K562 (cell line): ENCODE results near the gene LY6G5B. TPM values are rescaled to one million over a fixed set of nuclear protein-coding genes. Genes with fewer than 3 reads are reported as not detected.

Source experiments
- CHD4 ChIP-seq: fragments of 200-600 bp; sonication (generic); IDR thresholded peaks from 3 replicates; pipeline ENCODE4 v1.6.1; 2012; ENCODE audit warnings: low read depth, mild to moderate bottlenecking, mixed read lengths, low read length, inconsistent platforms; ENCODE audit not compliant: insufficient read depth, insufficient replicate concordance, poor library complexity, severe bottlenecking
- ETV6 ChIP-seq, 3 experiments: fragments of 150-350 bp in 1 of 3; sonication (generic) in 1 of 3; formaldehyde crosslinking in 1 of 3; IDR thresholded peaks; 2 replicates each; pipeline versions ENCODE4 v1.6.1 to v1.8.0; 2014 to 2022; ENCODE audit warnings: borderline replicate concordance in 2 of 3, low read depth in 2 of 3, antibody characterized with exemption in 1 of 3, low read length in 1 of 3, mild to moderate bottlenecking in 1 of 3, missing genetic modification reagents in 1 of 3
- MCM5 ChIP-seq: fragments of 450-650 bp; IDR thresholded peaks from 2 replicates; pipeline ENCODE4 v1.6.1; 2016; ENCODE audit warnings: low read depth
- MTA2 ChIP-seq: fragments of 450-650 bp; IDR thresholded peaks from 2 replicates; pipeline ENCODE4 v1.6.1; 2016; ENCODE audit warnings: low read depth
- NRF1 ChIP-seq, 2 experiments: fragments of 450-650 bp; IDR thresholded peaks in 1 of 2; conservative IDR thresholded peaks in 1 of 2; 2 replicates each; pipeline ENCODE4 v1.6.1; 2014; ENCODE audit warnings: mild to moderate bottlenecking in 2 of 2
- POLR2AphosphoS5 ChIP-seq: IDR thresholded peaks from 2 replicates; pipeline ENCODE4 v1.6.1; 2011; ENCODE audit warnings: mild to moderate bottlenecking, low read depth, low read length, moderate library complexity; ENCODE audit not compliant: control insufficient read depth, insufficient read depth
- PTBP1 ChIP-seq: fragments of 200-400 bp; formaldehyde crosslinking; IDR thresholded peaks from 2 replicates; pipeline ENCODE4 v1.6.1; 2017; ENCODE audit warnings: low read depth, low read length
- RBM15 ChIP-seq: fragments of 200-400 bp; formaldehyde crosslinking; IDR thresholded peaks from 2 replicates; pipeline ENCODE4 v1.6.1; 2018; ENCODE audit warnings: mild to moderate bottlenecking, low read length, moderate library complexity; ENCODE audit not compliant: insufficient read depth
- SUPT5H ChIP-seq: fragments of 450-650 bp; IDR thresholded peaks from 2 replicates; pipeline ENCODE4 v1.6.1; 2016
- ZNF175 ChIP-seq: fragments of 200-800 bp; sonication (Bioruptor generic); IDR thresholded peaks from 2 replicates; pipeline ENCODE4 v1.6.1; 2016; ENCODE audit warnings: low read depth, mild to moderate bottlenecking, missing genetic modification characterization, missing compliant biosample characterization
- ZSCAN32 ChIP-seq: fragments of 450-650 bp; formaldehyde crosslinking; IDR thresholded peaks from 2 replicates; pipeline ENCODE4 v1.4.0; 2020; ENCODE audit warnings: mild to moderate bottlenecking, moderate library complexity
- polyA plus RNA-seq, 8 experiments: library from polyadenylated mRNA; depleted of rRNA in 4 of 8; stranded (reverse) in 5 of 8; unstranded in 3 of 8; fragments of >200 nt; fragmentation: Nextera tagmentation in 2 of 8; fragmentation: Illumina TruSeq in 1 of 8; extraction: Ambion mirVana in 2 of 8; extraction: Trizol in 1 of 8; gene quantifications; 2 replicates each; pipeline versions ENCODE4 v1.2.1 to v1.2.3, GENCODE V29; 2011 to 2014; ENCODE audit warnings: inconsistent platforms in 1 of 8, missing spikeins in 1 of 8
- total RNA-seq, 7 experiments: library from RNA; depleted of rRNA in 6 of 7; stranded (reverse); fragments of >200 nt in 6 of 7; fragmentation: Illumina TruSeq in 2 of 7; extraction: Trizol in 2 of 7; gene quantifications; 2 replicates each; pipeline versions ENCODE4 v1.2.1 to v1.2.3, GENCODE V29; 2011 to 2021; ENCODE audit warnings: low replicate concordance in 1 of 7
- TF ChIP-seq, protein P1 (sequence below): sonication (generic); formaldehyde crosslinking; IDR thresholded peaks from 2 replicates; pipeline ENCODE4 v1.8.1; 2023; ENCODE audit warnings: mild to moderate bottlenecking, missing genetic modification reagents, moderate library complexity
- TF ChIP-seq, protein P2 (sequence below), 2 experiments: IDR thresholded peaks; 2 replicates each; pipeline ENCODE4 v1.6.1; 2011; ENCODE audit warnings: borderline replicate concordance in 1 of 2, control low read depth in 1 of 2, low read depth in 1 of 2, low read length in 1 of 2, mild to moderate bottlenecking in 1 of 2, mixed read lengths in 1 of 2, moderate library complexity in 1 of 2; ENCODE audit not compliant: insufficient read depth in 1 of 2, insufficient read length in 1 of 2, poor library complexity in 1 of 2, severe bottlenecking in 1 of 2; ENCODE audit errors: extremely low read depth in 1 of 2
- TF ChIP-seq, protein P3 (sequence below): sonication (generic); formaldehyde crosslinking; IDR thresholded peaks from 2 replicates; pipeline ENCODE4 v1.8.0; 2022; ENCODE audit warnings: mild to moderate bottlenecking, low read depth, missing genetic modification reagents
- TF ChIP-seq, protein P4 (sequence below): fragments of 450-650 bp; IDR thresholded peaks from 2 replicates; pipeline ENCODE4 v1.6.1; 2016; ENCODE audit warnings: borderline replicate concordance
- TF ChIP-seq, protein P5 (sequence below): fragments of 150-350 bp; conservative IDR thresholded peaks from 2 replicates; pipeline ENCODE4 v1.6.1; 2014; ENCODE audit warnings: low read length

Gene LY6G5B
- total and polyA plus RNA-seq, 9 of the 15 experiments (the other 6 are each of a cell fraction or from before 2014, with no cell fraction given) = 6.0 to 27.0 (median 7.5) TPM

DNA sequence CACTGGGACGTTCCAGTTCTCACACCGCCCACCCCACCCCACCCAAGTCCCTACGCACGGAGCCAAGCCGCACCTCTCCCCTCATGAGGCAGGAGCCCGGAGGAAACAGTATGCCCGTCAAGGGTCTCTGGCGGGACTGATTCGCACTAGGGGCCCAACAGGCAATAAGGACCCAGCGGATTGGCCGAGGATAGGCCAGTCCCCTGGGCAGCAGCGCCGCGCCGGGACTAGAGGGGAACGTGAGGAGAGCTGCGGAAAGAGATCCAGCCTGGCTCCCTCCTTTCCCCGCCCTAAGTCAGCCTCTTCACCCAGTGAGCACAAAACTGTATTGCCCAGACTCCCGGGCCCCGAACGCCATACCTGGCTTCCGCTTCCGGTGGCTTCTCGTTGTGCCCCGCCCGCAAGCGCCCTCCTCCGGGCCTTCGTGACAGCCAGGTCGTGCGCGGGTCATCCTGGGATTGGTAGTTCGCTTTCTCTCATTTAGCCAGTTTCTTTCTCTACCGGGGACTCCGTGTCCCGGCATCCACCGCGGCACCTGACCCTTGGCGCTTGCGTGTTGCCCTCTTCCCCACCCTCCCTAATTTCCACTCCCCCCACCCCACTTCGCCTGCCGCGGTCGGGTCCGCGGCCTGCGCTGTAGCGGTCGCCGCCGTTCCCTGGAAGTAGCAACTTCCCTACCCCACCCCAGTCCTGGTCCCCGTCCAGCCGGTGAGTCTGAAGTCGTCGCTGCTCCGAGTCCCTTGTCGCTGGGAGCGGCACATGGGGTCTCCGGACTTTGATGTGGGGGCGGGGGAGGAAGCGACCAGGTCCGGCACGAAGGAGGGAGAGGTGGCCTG is 4.1 kb upstream of the LY6G5B start, which contains the start of gene CSNK2B (continued):
- TF ChIP-seq, protein P1, sequence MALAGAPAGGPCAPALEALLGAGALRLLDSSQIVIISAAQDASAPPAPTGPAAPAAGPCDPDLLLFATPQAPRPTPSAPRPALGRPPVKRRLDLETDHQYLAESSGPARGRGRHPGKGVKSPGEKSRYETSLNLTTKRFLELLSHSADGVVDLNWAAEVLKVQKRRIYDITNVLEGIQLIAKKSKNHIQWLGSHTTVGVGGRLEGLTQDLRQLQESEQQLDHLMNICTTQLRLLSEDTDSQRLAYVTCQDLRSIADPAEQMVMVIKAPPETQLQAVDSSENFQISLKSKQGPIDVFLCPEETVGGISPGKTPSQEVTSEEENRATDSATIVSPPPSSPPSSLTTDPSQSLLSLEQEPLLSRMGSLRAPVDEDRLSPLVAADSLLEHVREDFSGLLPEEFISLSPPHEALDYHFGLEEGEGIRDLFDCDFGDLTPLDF (CRISPR knock-in tag) = peak; percentile 2; the same call in 1 of the 2 replicates
- peak; percentile 80; the same call in 1 of the 2 replicates for TF ChIP-seq PTBP1
- TF ChIP-seq ZNF175 (CRISPR knock-in tag) = no peak
- TF ChIP-seq MCM5 = no peak
- peak; percentile 92 to 93 for TF ChIP-seq NRF1 (conservative IDR thresholded peaks at IDR 0.05 in 1 of 2, IDR thresholded peaks at IDR 0.05 in 1 of 2)
- no peak for TF ChIP-seq RBM15
- TF ChIP-seq, protein P2, sequence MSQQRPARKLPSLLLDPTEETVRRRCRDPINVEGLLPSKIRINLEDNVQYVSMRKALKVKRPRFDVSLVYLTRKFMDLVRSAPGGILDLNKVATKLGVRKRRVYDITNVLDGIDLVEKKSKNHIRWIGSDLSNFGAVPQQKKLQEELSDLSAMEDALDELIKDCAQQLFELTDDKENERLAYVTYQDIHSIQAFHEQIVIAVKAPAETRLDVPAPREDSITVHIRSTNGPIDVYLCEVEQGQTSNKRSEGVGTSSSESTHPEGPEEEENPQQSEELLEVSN (IDR thresholded peaks at IDR 0.05; ENCODE audit: borderline replicate concordance in 1 of 2, extremely low read depth in 1 of 2, insufficient read depth in 1 of 2, insufficient read length in 1 of 2, low read depth in 1 of 2, low read length in 1 of 2, poor library complexity in 1 of 2, severe bottlenecking in 1 of 2) = peak in 1 of 2 experiments; percentile 61
- TF ChIP-seq, protein P3, sequence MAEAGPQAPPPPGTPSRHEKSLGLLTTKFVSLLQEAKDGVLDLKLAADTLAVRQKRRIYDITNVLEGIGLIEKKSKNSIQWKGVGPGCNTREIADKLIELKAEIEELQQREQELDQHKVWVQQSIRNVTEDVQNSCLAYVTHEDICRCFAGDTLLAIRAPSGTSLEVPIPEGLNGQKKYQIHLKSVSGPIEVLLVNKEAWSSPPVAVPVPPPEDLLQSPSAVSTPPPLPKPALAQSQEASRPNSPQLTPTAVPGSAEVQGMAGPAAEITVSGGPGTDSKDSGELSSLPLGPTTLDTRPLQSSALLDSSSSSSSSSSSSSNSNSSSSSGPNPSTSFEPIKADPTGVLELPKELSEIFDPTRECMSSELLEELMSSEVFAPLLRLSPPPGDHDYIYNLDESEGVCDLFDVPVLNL = peak; percentile 15
- TF ChIP-seq, protein P4, sequence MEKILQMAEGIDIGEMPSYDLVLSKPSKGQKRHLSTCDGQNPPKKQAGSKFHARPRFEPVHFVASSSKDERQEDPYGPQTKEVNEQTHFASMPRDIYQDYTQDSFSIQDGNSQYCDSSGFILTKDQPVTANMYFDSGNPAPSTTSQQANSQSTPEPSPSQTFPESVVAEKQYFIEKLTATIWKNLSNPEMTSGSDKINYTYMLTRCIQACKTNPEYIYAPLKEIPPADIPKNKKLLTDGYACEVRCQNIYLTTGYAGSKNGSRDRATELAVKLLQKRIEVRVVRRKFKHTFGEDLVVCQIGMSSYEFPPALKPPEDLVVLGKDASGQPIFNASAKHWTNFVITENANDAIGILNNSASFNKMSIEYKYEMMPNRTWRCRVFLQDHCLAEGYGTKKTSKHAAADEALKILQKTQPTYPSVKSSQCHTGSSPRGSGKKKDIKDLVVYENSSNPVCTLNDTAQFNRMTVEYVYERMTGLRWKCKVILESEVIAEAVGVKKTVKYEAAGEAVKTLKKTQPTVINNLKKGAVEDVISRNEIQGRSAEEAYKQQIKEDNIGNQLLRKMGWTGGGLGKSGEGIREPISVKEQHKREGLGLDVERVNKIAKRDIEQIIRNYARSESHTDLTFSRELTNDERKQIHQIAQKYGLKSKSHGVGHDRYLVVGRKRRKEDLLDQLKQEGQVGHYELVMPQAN = peak; percentile 97
- TF ChIP-seq POLR2AphosphoS5 = peak; percentile 97
- TF ChIP-seq ETV6 (IDR thresholded peaks at IDR 0.05; ENCODE audit: borderline replicate concordance in 1 of 2, low read depth in 2 of 2, low read length in 1 of 2) = no peak
- TF ChIP-seq ETV6 (CRISPR knock-in tag; IDR thresholded peaks at IDR 0.05; ENCODE audit: borderline replicate concordance) = peak; percentile 91
- no peak for TF ChIP-seq CHD4
- TF ChIP-seq SUPT5H = peak; percentile 98
- peak; percentile 79; the same call in 1 of the 2 replicates for TF ChIP-seq MTA2
- TF ChIP-seq, protein P5, sequence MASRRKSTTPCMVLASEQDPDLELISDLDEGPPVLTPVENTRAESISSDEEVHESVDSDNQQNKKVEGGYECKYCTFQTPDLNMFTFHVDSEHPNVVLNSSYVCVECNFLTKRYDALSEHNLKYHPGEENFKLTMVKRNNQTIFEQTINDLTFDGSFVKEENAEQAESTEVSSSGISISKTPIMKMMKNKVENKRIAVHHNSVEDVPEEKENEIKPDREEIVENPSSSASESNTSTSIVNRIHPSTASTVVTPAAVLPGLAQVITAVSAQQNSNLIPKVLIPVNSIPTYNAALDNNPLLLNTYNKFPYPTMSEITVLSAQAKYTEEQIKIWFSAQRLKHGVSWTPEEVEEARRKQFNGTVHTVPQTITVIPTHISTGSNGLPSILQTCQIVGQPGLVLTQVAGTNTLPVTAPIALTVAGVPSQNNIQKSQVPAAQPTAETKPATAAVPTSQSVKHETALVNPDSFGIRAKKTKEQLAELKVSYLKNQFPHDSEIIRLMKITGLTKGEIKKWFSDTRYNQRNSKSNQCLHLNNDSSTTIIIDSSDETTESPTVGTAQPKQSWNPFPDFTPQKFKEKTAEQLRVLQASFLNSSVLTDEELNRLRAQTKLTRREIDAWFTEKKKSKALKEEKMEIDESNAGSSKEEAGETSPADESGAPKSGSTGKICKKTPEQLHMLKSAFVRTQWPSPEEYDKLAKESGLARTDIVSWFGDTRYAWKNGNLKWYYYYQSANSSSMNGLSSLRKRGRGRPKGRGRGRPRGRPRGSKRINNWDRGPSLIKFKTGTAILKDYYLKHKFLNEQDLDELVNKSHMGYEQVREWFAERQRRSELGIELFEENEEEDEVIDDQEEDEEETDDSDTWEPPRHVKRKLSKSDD = no peak
- peak; percentile 65 for TF ChIP-seq ZSCAN32 (CRISPR knock-in tag)
